Osteoblast (primary cell): ENCODE data around the gene SYT9. TPM values are rescaled to one million over a fixed set of nuclear protein-coding genes. Genes with fewer than 3 reads are reported as not detected.

Source experiments
- DNase-seq: peaks from one replicate; pipeline ENCODE4 v3.0.0; 2011; ENCODE audit warnings: low spot score, mixed read lengths; ENCODE audit not compliant: insufficient read length; ENCODE audit errors: missing footprints
- H2AFZ ChIP-seq: 2 replicates; pipeline ENCODE4 v1.6.0; 2011; ENCODE audit warnings: mild to moderate bottlenecking, low read length
- H3K27ac ChIP-seq: 2 replicates; pipeline ENCODE4 v1.5.1; 2011; ENCODE audit warnings: mild to moderate bottlenecking, low read depth, low read length, moderate library complexity
- H3K27me3 ChIP-seq: 2 replicates; pipeline ENCODE4 v1.6.0; 2012; ENCODE audit warnings: mild to moderate bottlenecking, control low read depth, inconsistent platforms, low read length, moderate library complexity; ENCODE audit not compliant: insufficient read depth
- H3K36me3 ChIP-seq: 2 replicates; pipeline ENCODE4 v1.5.1; 2011; ENCODE audit warnings: mild to moderate bottlenecking, low read length, control low read depth, moderate library complexity; ENCODE audit not compliant: insufficient read depth
- H3K4me1 ChIP-seq: 2 replicates; pipeline ENCODE4 v1.5.1; 2011; ENCODE audit warnings: mild to moderate bottlenecking, low read length, control low read depth, moderate library complexity; ENCODE audit not compliant: insufficient read depth
- H3K4me2 ChIP-seq: 2 replicates; pipeline ENCODE4 v1.6.0; 2011; ENCODE audit warnings: mild to moderate bottlenecking, low read length; ENCODE audit not compliant: insufficient read depth
- H3K4me3 ChIP-seq: fragments of 200-600 bp; sonication (generic); 3 replicates; pipeline ENCODE4 v1.5.1; 2012; ENCODE audit warnings: mild to moderate bottlenecking, low read length, inconsistent platforms; ENCODE audit not compliant: insufficient read depth
- H3K79me2 ChIP-seq: 2 replicates; pipeline ENCODE4 v1.6.0; 2012; ENCODE audit warnings: mild to moderate bottlenecking, low read length, control low read depth, inconsistent platforms; ENCODE audit not compliant: insufficient read depth
- H3K9me3 ChIP-seq: 2 replicates; pipeline ENCODE4 v1.5.1; 2011; ENCODE audit warnings: low read depth, low read length, control low read depth
- H4K20me1 ChIP-seq: 2 replicates; pipeline ENCODE4 v1.6.0; 2012; ENCODE audit warnings: mild to moderate bottlenecking, low read length, control low read depth; ENCODE audit not compliant: insufficient read depth
- total RNA-seq: library from RNA; depleted of rRNA; stranded (reverse); fragments of >200 nt; gene quantifications from 2 replicates; pipeline ENCODE4 v1.2.3, GENCODE V29; 2012
- TF ChIP-seq, protein P1 (sequence below): IDR thresholded peaks from 2 replicates; pipeline ENCODE4 v1.5.1; 2011; ENCODE audit warnings: mild to moderate bottlenecking, low read depth, low read length, moderate library complexity; ENCODE audit errors: extremely low read depth

SYT9 gene
- total RNA-seq, 1 donor = not detected

DNA sequence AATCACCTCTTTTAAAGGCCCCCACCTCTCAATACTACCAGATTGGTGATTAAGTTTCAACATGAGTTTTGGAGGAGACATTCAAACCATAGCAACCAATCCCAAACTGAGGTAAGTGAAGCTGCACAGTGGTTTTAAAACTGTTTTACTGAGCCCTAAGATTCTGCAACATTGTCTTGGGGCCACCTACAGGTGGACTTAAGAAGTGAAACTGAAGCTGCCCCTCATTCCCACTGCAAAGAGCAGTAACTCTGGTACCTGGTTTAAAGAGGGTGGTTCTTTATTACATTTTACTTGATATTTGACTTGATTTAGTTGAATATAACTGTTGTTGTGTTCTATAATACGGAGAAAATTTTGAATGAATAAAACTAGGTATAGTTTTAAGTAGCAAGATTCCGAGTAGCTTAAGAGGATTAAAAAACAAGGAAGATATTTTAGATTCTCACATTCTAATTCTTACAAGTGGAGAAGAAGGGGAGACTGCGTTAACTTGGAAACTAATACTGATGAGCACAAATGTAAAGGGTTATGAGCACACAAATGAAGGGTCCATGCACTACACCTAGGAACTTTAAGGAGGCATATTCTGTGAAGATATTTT, 26.7 kb downstream of the SYT9 start:
- H3K36me3 ChIP-seq = no peaks in the 10 kb centered on the region
- TF ChIP-seq, protein P1, sequence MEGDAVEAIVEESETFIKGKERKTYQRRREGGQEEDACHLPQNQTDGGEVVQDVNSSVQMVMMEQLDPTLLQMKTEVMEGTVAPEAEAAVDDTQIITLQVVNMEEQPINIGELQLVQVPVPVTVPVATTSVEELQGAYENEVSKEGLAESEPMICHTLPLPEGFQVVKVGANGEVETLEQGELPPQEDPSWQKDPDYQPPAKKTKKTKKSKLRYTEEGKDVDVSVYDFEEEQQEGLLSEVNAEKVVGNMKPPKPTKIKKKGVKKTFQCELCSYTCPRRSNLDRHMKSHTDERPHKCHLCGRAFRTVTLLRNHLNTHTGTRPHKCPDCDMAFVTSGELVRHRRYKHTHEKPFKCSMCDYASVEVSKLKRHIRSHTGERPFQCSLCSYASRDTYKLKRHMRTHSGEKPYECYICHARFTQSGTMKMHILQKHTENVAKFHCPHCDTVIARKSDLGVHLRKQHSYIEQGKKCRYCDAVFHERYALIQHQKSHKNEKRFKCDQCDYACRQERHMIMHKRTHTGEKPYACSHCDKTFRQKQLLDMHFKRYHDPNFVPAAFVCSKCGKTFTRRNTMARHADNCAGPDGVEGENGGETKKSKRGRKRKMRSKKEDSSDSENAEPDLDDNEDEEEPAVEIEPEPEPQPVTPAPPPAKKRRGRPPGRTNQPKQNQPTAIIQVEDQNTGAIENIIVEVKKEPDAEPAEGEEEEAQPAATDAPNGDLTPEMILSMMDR = peak; percentile 53
- no peak overlapping the region for H3K4me3 ChIP-seq
- no peaks in the 10 kb centered on the region for H4K20me1 ChIP-seq
- H3K27ac ChIP-seq = no peak overlapping the region
- no peaks in the 10 kb centered on the region for H3K27me3 ChIP-seq
- H2AFZ ChIP-seq = no peak overlapping the region
- peak; percentile 41 for DNase-seq
- no peaks in the 10 kb centered on the region for H3K4me1 ChIP-seq
- H3K9me3 ChIP-seq = no peaks in the 10 kb centered on the region
- no peak overlapping the region for H3K4me2 ChIP-seq
- no peaks in the 10 kb centered on the region for H3K79me2 ChIP-seq

DNA sequence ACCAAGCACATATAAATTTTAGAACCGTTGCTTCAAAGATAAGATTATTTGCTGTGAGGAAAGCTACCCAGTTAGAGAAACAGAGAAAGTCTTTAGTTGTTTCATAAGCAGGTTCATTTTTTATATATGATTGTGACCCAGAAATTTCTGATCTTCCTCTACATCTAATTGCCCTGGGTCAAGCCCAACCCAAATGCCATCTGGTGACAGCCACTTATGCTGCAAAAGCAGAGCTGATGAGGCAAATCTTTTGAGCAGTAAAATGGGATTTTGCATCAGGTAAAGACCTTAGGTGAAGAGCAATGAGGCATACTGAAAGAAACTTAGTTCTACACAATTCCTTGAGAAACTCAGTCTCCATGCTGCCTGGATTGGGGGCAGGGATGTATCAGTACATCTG, 28.0 kb downstream of the SYT9 start:
- no peaks in the 10 kb centered on the region for H3K9me3 ChIP-seq
- H3K4me3 ChIP-seq = no peak overlapping the region
- H3K27me3 ChIP-seq = no peaks in the 10 kb centered on the region
- H3K4me2 ChIP-seq = no peak overlapping the region
- no peaks in the 10 kb centered on the region for H3K79me2 ChIP-seq
- no peaks in the 10 kb centered on the region for H3K4me1 ChIP-seq
- H3K36me3 ChIP-seq = no peaks in the 10 kb centered on the region
- DNase-seq = no peak
- H3K27ac ChIP-seq = no peak overlapping the region
- no peak overlapping the region for H2AFZ ChIP-seq
- H4K20me1 ChIP-seq = no peaks in the 10 kb centered on the region
- TF ChIP-seq, protein P1 = no peak

DNA sequence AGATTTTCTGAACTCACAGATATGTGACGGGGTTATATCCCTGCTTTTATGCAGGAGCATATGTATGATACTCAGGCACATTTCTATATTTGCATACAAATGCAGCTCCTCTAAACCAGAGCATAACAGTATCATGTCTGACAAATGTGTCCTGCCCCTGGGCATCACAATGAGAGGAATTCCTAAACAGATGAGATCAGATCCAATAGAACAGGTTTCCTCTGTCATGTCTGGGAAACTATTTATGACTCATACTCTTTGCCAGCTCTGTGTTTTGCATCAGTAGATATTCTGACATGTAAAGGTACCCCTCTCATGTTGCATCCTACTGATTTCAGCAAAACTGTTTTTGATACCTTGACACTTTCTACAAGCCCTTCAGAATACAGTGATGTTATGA, 29.4 kb downstream of the SYT9 start:
- no peaks in the 10 kb centered on the region for H4K20me1 ChIP-seq
- no peak overlapping the region for H3K4me2 ChIP-seq
- no peak overlapping the region for H2AFZ ChIP-seq
- H3K9me3 ChIP-seq = no peaks in the 10 kb centered on the region
- H3K4me1 ChIP-seq = no peaks in the 10 kb centered on the region
- no peaks in the 10 kb centered on the region for H3K27me3 ChIP-seq
- DNase-seq = no peak
- H3K79me2 ChIP-seq = no peaks in the 10 kb centered on the region
- TF ChIP-seq, protein P1 = no peak
- no peak overlapping the region for H3K4me3 ChIP-seq
- no peaks in the 10 kb centered on the region for H3K36me3 ChIP-seq
- no peak overlapping the region for H3K27ac ChIP-seq

DNA sequence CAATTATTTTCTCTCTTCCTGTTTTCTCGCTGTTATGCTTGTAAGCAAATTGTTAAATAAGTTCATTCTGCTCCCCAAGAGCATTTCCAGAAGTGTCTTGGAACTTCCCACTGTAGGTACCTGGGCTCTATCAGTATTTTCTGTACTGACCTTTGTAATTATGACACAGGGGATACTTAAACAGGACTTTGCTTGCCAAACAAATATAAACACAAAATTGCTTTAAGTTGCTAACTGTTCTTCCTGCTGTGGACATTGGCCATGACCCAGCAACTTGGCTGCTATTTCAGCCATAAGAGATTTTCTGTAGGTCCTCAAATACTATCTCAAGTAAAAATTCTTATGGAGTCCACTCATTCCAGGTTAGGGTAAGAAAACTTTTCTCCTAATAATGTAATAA, 30.1 kb downstream of the SYT9 start:
- no peak overlapping the region for H3K27ac ChIP-seq
- no peaks in the 10 kb centered on the region for H3K79me2 ChIP-seq
- no peaks in the 10 kb centered on the region for H3K9me3 ChIP-seq
- TF ChIP-seq, protein P1 = no peak
- H3K4me2 ChIP-seq = no peak overlapping the region
- DNase-seq = no peak
- H3K4me1 ChIP-seq = no peaks in the 10 kb centered on the region
- H2AFZ ChIP-seq = no peak overlapping the region
- H3K4me3 ChIP-seq = no peak overlapping the region
- H4K20me1 ChIP-seq = no peaks in the 10 kb centered on the region
- H3K27me3 ChIP-seq = no peaks in the 10 kb centered on the region
- no peaks in the 10 kb centered on the region for H3K36me3 ChIP-seq
